GM15510 (cell line): ENCODE data around the gene CFAP99.

Experiments
- POLR2A ChIP-seq: IDR thresholded peaks from 3 replicates; pipeline ENCODE4 v1.6.1; 2011; ENCODE audit warnings: borderline replicate concordance; ENCODE audit not compliant: insufficient read length; ENCODE audit errors: extremely low read depth

Gene CFAP99

DNA sequence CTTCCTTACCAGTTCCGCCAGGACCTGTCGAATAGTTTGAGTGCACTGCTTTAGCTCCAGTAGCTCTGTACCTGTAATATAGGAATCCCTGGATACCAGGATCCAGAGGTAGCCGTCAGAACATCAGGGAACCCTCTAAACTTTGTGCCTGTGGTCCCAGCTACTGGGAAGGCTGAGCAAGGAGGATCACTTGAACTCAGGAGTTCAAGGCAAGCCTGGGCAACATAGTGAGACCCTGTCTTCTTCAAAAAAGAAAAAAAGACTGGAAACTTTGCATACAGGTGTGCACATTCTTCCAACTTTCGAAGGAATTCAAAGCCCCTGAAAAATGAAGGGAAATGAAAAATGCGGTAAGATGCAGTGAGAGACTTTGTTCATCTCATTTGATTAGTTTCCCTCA lies 85.1 kb downstream of the CFAP99 start:
- TF ChIP-seq POLR2A, result no peak

DNA sequence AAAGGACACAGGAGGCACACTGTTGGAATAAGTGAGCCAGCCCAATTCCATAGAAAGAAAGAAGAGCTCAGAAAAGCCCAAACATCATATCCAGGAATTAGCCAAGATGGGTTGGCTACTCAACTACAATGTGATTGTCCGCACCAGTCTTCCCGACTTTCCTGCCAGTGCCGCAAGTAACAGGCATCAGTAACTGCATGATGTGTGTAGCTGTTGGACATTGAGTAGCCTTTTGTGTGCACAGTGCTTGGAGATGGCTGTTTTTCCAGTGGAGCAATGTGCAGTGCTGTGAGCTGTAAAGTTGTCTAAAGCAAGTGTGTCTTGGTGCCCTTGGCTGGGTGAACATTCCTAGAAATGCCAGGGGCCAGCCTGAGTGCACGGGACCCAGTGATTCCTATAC lies 88.5 kb downstream of the CFAP99 start:
- TF ChIP-seq POLR2A, result no peak

DNA sequence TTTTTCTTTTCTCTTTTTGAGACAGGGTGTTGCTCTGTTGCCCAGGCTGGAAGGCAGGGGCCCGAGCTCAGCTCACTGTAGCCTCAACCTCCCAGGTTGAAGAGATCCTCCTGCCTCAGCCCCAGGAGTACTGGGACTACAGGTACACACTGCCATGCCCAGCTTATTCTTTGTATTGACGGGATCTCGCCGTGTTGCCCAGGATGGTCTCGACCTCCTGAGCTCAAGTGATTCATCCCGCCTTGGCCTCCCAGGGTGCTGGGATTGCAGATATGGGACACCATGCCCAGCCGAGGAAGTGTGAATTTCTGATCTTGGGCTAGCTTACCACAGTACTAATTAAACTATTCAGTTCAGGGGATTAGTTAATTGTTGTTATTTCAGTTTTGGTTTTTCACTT lies 89.1 kb downstream of the CFAP99 start:
- no peak for TF ChIP-seq POLR2A

DNA sequence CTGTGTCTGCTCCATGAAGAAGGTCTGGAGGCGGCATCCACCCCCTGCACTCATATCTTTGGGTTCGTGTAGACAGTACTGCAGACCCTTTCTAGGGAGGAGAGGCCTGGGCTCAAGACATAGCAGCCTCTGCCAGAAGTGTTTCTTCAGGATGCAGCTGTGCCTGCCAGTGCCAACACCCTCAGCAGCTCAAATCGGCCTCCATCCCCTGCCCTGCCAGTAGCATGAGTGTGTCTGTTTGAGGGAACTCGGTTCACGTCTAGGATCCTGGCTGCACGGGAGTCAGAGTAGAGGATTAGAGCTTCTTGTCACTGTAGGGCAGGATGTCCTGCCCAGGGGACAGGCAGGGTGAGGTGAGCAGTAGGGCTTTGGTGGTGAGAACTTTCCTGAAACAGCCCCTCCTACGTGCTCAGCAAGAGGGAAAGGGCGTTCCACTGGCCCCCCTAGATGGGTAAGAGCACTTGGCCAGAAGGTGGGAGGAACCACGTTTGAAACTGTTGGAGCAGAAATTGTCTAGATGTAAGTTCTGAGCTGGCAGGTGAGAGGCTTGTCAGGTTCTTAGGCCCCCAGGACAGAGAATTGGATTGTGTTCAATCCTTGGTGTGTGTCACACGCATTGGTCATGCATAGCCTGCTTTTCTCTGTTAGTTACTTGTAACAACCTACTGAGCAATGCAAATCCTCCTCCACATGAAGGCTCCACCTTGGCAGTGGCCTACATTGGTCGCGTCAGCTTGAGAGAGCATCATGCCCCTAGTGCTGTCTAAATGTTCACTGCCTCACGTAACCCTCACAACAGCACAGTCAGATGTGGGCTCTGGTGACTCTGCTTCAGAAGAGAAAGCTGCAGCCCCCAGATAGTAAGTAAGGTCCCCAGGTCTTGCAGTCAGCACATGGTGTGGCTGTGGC lies 91.8 kb downstream of the CFAP99 start:
- TF ChIP-seq POLR2A, result no peak

DNA sequence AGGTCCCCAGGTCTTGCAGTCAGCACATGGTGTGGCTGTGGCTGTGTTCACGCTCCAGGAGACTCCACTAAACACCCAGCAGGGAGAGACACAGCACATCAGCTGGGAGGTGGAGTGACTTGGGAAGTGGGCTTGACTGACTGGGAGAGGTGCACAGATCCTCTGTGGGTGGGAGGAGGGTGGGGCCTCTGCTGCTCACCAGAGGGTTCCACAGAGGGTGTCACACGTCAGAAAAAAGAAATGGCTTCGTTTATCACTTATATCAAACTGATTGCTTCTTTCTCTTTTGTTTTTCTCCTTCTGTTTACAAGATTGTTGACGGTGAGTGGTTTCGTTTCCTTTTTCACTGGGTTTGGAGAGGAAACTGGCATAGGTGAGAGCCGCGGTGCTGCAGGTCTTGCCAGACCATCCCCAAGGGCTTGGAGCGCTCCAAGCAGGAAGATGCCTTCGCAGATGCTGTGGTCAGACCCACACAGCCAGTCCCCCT lies 92.9 kb downstream of the CFAP99 start:
- no peak for TF ChIP-seq POLR2A
